GM10248 (cell line): ENCODE results near the gene AUNIP.

Experiments
- CTCF ChIA-PET: fragments of 300-600 bp; sonication (Branson Sonifier 250); formaldehyde crosslinking; extraction: SDS; loops from one replicate; lab custom pipeline; 2021; ENCODE audit warnings: antibody characterized with exemption; lab: Yijun Ruan, JAX
- POLR2A ChIA-PET: fragments of 350-650 bp; sonication (Branson Sonifier 250); formaldehyde crosslinking; extraction: SDS; loops from one replicate; lab custom pipeline; 2020; ENCODE audit warnings: antibody characterized with exemption; lab: Yijun Ruan, JAX
- DNase-seq: peaks from one replicate; pipeline ENCODE4 v3.0.0; 2012; ENCODE audit errors: extremely low spot score
- CTCF ChIP-seq: IDR thresholded peaks from 2 replicates; pipeline ENCODE4 v1.5.1; 2012; ENCODE audit warnings: mild to moderate bottlenecking, low read depth; ENCODE audit errors: extremely low read depth, missing control alignments, control extremely low read depth

The AUNIP gene

GRCh38 chr1:25784575-25785051 is 74.6 kb downstream of the AUNIP start:
- no peak for TF ChIP-seq CTCF
- DNase-seq: no peak
- ChIA-PET POLR2A (interaction anchor here (0.7 kb wide), 1 partner anchor 254 kb away, joined by 3 read pairs; no protein-coding TSS in a partner anchor), CTCF (interaction anchor here (1.1 kb wide), 1 partner anchor 93 kb away, joined by 4 read pairs; no protein-coding TSS in a partner anchor)
